H1 (cell line): ENCODE measurements around the gene PDE9A. TPM values are rescaled to one million over a fixed set of nuclear protein-coding genes. Genes with fewer than 3 reads are reported as not detected.

Experiments used
- CTCF ChIA-PET: fragments of 300-600 bp; sonication (Branson Sonifier 250); formaldehyde crosslinking; loops from one replicate; lab custom pipeline; 2021; ENCODE audit not compliant: partially characterized antibody; lab: Charles Lee
- POLR2A ChIA-PET: fragments of 300-600 bp; sonication (Branson Sonifier 250); formaldehyde crosslinking; loops from one replicate; lab custom pipeline; 2021; ENCODE audit warnings: inconsistent platforms; ENCODE audit not compliant: partially characterized antibody; lab: Charles Lee
- DNase-seq, 2 experiments: peaks; one replicate each; pipeline versions ENCODE4 v3.0.0 to v3.0.0-alpha.2; 2010 to 2022; ENCODE audit warnings: low spot score in 2 of 2, low read depth in 1 of 2, mixed read lengths in 1 of 2
- FAIRE-seq: peaks from 2 replicates; lab custom pipeline; 2011; peaks lifted over from hg19 to GRCh38; lab: Jason Lieb, UNC
- H2AFZ ChIP-seq: 2 replicates; pipeline ENCODE4 v1.8.1; 2012; ENCODE audit warnings: low read length, inconsistent platforms
- H2AK5ac ChIP-seq: 2 replicates; pipeline ENCODE4 v1.6.1; 2013; ENCODE audit warnings: low read depth, low read length
- H2BK120ac ChIP-seq: replicated peaks from 2 replicates; pipeline ENCODE3; 2013; ENCODE audit warnings: low read depth, low read length, inconsistent platforms
- H2BK12ac ChIP-seq: 2 replicates; pipeline ENCODE4 v1.6.1; 2013; ENCODE audit warnings: low read depth, low read length
- H2BK15ac ChIP-seq: 2 replicates; pipeline ENCODE4 v1.6.1; 2013; ENCODE audit warnings: low read length
- H2BK20ac ChIP-seq: 2 replicates; pipeline ENCODE4 v1.6.1; 2013; ENCODE audit warnings: low read length
- H2BK5ac ChIP-seq: 2 replicates; pipeline ENCODE4 v1.6.1; 2013; ENCODE audit warnings: low read depth, low read length
- H3K14ac ChIP-seq: 2 replicates; pipeline ENCODE4 v1.6.1; 2013; ENCODE audit warnings: inconsistent platforms; ENCODE audit not compliant: insufficient read length
- H3K18ac ChIP-seq: 2 replicates; pipeline ENCODE4 v1.6.1; 2013; ENCODE audit warnings: low read length; ENCODE audit errors: extremely low read depth
- H3K23ac ChIP-seq: 2 replicates; pipeline ENCODE4 v1.6.1; 2013; ENCODE audit warnings: inconsistent platforms; ENCODE audit not compliant: insufficient read length
- H3K23me2 ChIP-seq: 2 replicates; pipeline ENCODE4 v1.6.1; 2013; ENCODE audit warnings: low read depth, low read length
- H3K27ac ChIP-seq: 2 replicates; pipeline ENCODE4 v1.6.1; 2011; ENCODE audit warnings: low read depth, low read length, inconsistent platforms
- H3K27me3 ChIP-seq, 4 experiments: replicated peaks in 1 of 4; 1 replicate in 1 of 4; 2 replicates in 3 of 4; pipeline versions ENCODE4 v1.6.1 to v1.8.1; 2011 to 2013; ENCODE audit warnings: low read length in 3 of 4, mild to moderate bottlenecking in 3 of 4, inconsistent platforms in 2 of 4, mixed read lengths in 2 of 4, moderate library complexity in 1 of 4; ENCODE audit not compliant: control insufficient read depth in 3 of 4, insufficient read depth in 3 of 4; ENCODE audit errors: extremely low read depth in 1 of 4
- H3K36me3 ChIP-seq, 4 experiments: 2 replicates each; pipeline versions ENCODE4 v1.6.1 to v1.8.1; 2011 to 2013; ENCODE audit warnings: mild to moderate bottlenecking in 4 of 4, low read length in 3 of 4, moderate library complexity in 2 of 4, control low read depth in 1 of 4, inconsistent platforms in 1 of 4; ENCODE audit not compliant: insufficient read depth in 4 of 4, control insufficient read depth in 2 of 4
- H3K4ac ChIP-seq: replicated peaks from 2 replicates; pipeline ENCODE3; 2013; ENCODE audit warnings: low read length, low read depth, mixed read lengths, inconsistent platforms; ENCODE audit not compliant: insufficient read length
- H3K4me1 ChIP-seq, 4 experiments: replicated peaks in 1 of 4; 1 replicate in 1 of 4; 2 replicates in 3 of 4; pipeline versions ENCODE4 v1.6.1 to v1.8.1; 2011 to 2013; ENCODE audit warnings: low read length in 3 of 4, inconsistent platforms in 2 of 4, mixed read lengths in 1 of 4; ENCODE audit not compliant: insufficient read depth in 4 of 4, control insufficient read depth in 3 of 4
- H3K4me2 ChIP-seq, 2 experiments: 2 replicates each; pipeline versions ENCODE4 v1.6.1 to v1.8.1; 2011 to 2013; ENCODE audit warnings: low read depth in 2 of 2, low read length in 2 of 2, control low read depth in 1 of 2, inconsistent platforms in 1 of 2, mild to moderate bottlenecking in 1 of 2; ENCODE audit not compliant: insufficient read depth in 1 of 2
- H3K4me3 ChIP-seq, 4 experiments: fragments of 200-600, 300-600 bp in 1 of 4; sonication (generic), shearing (Covaris generic), sonication (Bioruptor Twin) in 1 of 4; 2 replicates each; pipeline versions ENCODE4 v1.5.1 to v1.8.1; 2011 to 2016; ENCODE audit warnings: low read length in 4 of 4, low read depth in 3 of 4, control low read depth in 2 of 4, inconsistent platforms in 2 of 4, mild to moderate bottlenecking in 2 of 4, mixed read lengths in 1 of 4, moderate library complexity in 1 of 4; ENCODE audit not compliant: insufficient read depth in 2 of 4; ENCODE audit errors: extremely low read depth in 1 of 4
- H3K56ac ChIP-seq: replicated peaks from 2 replicates; pipeline ENCODE3; 2013; ENCODE audit warnings: low read depth, mild to moderate bottlenecking, mixed read lengths, low read length, inconsistent platforms; ENCODE audit not compliant: insufficient read length
- H3K79me1 ChIP-seq: 2 replicates; pipeline ENCODE4 v1.6.1; 2013; ENCODE audit warnings: low read depth, low read length, control low read depth
- H3K79me2 ChIP-seq, 2 experiments: 2 replicates each; pipeline versions ENCODE4 v1.6.1 to v1.8.1; 2012 to 2013; ENCODE audit warnings: low read length in 2 of 2, mild to moderate bottlenecking in 2 of 2, inconsistent platforms in 1 of 2; ENCODE audit not compliant: insufficient read depth in 2 of 2, control insufficient read depth in 1 of 2
- H3K9ac ChIP-seq, 4 experiments: replicated peaks in 1 of 4; 1 replicate in 1 of 4; 2 replicates in 3 of 4; pipeline versions ENCODE4 v1.6.1 to v1.8.1; 2011 to 2013; ENCODE audit warnings: low read depth in 3 of 4, low read length in 3 of 4, control low read depth in 2 of 4, mild to moderate bottlenecking in 2 of 4, moderate library complexity in 2 of 4, inconsistent platforms in 1 of 4; ENCODE audit errors: extremely low read depth in 1 of 4
- H3K9me3 ChIP-seq, 2 experiments: 2 replicates each; pipeline versions ENCODE4 v1.6.1 to v1.8.1; 2012 to 2013; ENCODE audit warnings: mild to moderate bottlenecking in 2 of 2, moderate library complexity in 2 of 2, control low read depth in 1 of 2, inconsistent platforms in 1 of 2, low read depth in 1 of 2, low read length in 1 of 2, mixed read lengths in 1 of 2; ENCODE audit not compliant: insufficient read depth in 2 of 2
- H4K20me1 ChIP-seq, 2 experiments: replicated peaks in 1 of 2; 2 replicates each; pipeline versions ENCODE3 to v1.8.1; 2011 to 2013; ENCODE audit warnings: inconsistent platforms in 2 of 2, low read length in 2 of 2, mild to moderate bottlenecking in 1 of 2; ENCODE audit not compliant: insufficient read depth in 2 of 2, control insufficient read depth in 1 of 2
- H4K5ac ChIP-seq: 2 replicates; pipeline ENCODE4 v1.6.1; 2013; ENCODE audit warnings: low read length, low read depth, mixed read lengths, inconsistent platforms; ENCODE audit not compliant: insufficient read length
- H4K8ac ChIP-seq: 2 replicates; pipeline ENCODE4 v1.8.0; 2013; ENCODE audit warnings: mild to moderate bottlenecking, moderate library complexity, low read length, inconsistent platforms; ENCODE audit not compliant: insufficient read depth; ENCODE audit errors: extremely low read depth
- H4K91ac ChIP-seq: replicated peaks from 2 replicates; pipeline ENCODE3; 2013; ENCODE audit warnings: low read length, mixed read lengths, inconsistent platforms; ENCODE audit not compliant: insufficient read length
- E2F6 ChIP-seq: IDR thresholded peaks from 2 replicates; pipeline ENCODE4 v1.6.1; 2012; ENCODE audit warnings: inconsistent platforms
- EP300 ChIP-seq, 2 experiments: IDR thresholded peaks; 1 replicate in 1 of 2; 2 replicates in 1 of 2; pipeline ENCODE4 v1.6.1; 2011 to 2012; ENCODE audit warnings: low read depth in 2 of 2, low read length in 2 of 2, mild to moderate bottlenecking in 2 of 2, borderline replicate concordance in 1 of 2, inconsistent platforms in 1 of 2, moderate library complexity in 1 of 2
- NRF1 ChIP-seq: IDR thresholded peaks from 2 replicates; pipeline ENCODE4 v1.6.1; 2011; ENCODE audit warnings: mild to moderate bottlenecking, low read depth, low read length, improper control_type of control experiment
- POLR2AphosphoS5 ChIP-seq: IDR thresholded peaks from 2 replicates; pipeline ENCODE4 v1.6.1; 2011; ENCODE audit warnings: low read depth, low read length
- RBBP5 ChIP-seq: IDR thresholded peaks from 2 replicates; pipeline ENCODE4 v1.7.1; 2012; ENCODE audit warnings: low read depth, mild to moderate bottlenecking, inconsistent platforms, low read length, moderate library complexity, borderline replicate concordance
- SP2 ChIP-seq: IDR thresholded peaks from 2 replicates; pipeline ENCODE4 v1.6.1; 2012; ENCODE audit warnings: mild to moderate bottlenecking, low read length, inconsistent platforms
- SRF ChIP-seq: IDR thresholded peaks from 2 replicates; pipeline ENCODE4 v1.6.1; 2011; ENCODE audit warnings: mild to moderate bottlenecking, low read depth, low read length, moderate library complexity
- SUZ12 ChIP-seq: fragments of 200-600 bp; sonication (generic); IDR thresholded peaks from 2 replicates; pipeline ENCODE4 v1.6.1; 2012; ENCODE audit warnings: mild to moderate bottlenecking, inconsistent platforms, low read length, moderate library complexity, mixed read lengths
- WGBS, 2 experiments: shearing (Covaris generic) in 1 of 2; methylation state at CpG; one replicate each; pipeline versions ENCODE4 v1.1.6 to v1.1.7; 2013 to 2015; ENCODE audit warnings: low lambda C conversion rate in 2 of 2, mixed read lengths in 2 of 2, inconsistent platforms in 1 of 2, low coverage in 1 of 2, missing lambda C conversion rate in 1 of 2; ENCODE audit not compliant: insufficient replicate concordance in 2 of 2, insufficient coverage in 1 of 2, insufficient read length in 1 of 2; ENCODE audit errors: extremely low coverage in 1 of 2, missing lambda C conversion rate in 1 of 2; 5-methylcytosine and 5-hydroxymethylcytosine counted together
- polyA plus RNA-seq, 7 experiments: library from polyadenylated mRNA; depleted of rRNA in 3 of 7; stranded (reverse) in 5 of 7; unstranded in 2 of 7; fragments of >200 nt in 5 of 7; fragments of 200-250 nt in 2 of 7; gene quantifications; 1 replicate in 5 of 7; 2 replicates in 1 of 7; 4 replicates in 1 of 7; pipeline versions ENCODE4 v1.2.1 to v1.2.3, GENCODE V29; 2011 to 2013; ENCODE audit warnings: missing spikeins in 2 of 7, mixed read lengths in 2 of 7
- total RNA-seq: library from RNA; stranded (reverse); fragmentation: NEBNext Ultra II Directional; extraction: Animal tissue kit (Norgen Biotek cat#: 25700); gene quantifications from 2 replicates; pipeline ENCODE4 v1.2.1, GENCODE V29; 2021

Gene PDE9A
- total and polyA plus RNA-seq, 2 of the 8 experiments (the other 6 are each of a cell fraction or from before 2014, with no cell fraction given), result 39.2 to 45.9 TPM

- no peak overlapping the region for H3K23ac ChIP-seq
- no peaks in the 10 kb centered on the region; a peak in 1 of 7 replicates for H3K27me3 ChIP-seq
- no peak overlapping the region for H2BK5ac ChIP-seq
- no peak overlapping the region for H2BK15ac ChIP-seq
- no peak overlapping the region for H3K9ac ChIP-seq
- H2BK120ac ChIP-seq, result peak overlapping the region; percentile 43
- CTCF ChIA-PET, result interaction anchor here (1.1 to 1.8 kb wide), 4 partner anchors 9 to 217 kb away, joined by 3 to 6 read pairs (median 5); no protein-coding TSS in a partner anchor
- H4K20me1 ChIP-seq, result no peaks in the 10 kb centered on the region
- FAIRE-seq, result no peak
- no peak overlapping the region for H3K4me3 ChIP-seq
- no peaks in the 10 kb centered on the region for H3K9me3 ChIP-seq
- peaks cover 0 to 9% (median 6%) of the 10 kb centered on the region in 4 experiments; a peak in 4 of 7 replicates for H3K4me1 ChIP-seq
- no peaks in the 10 kb centered on the region for H3K79me1 ChIP-seq
- no peak overlapping the region for H3K14ac ChIP-seq
- H3K4ac ChIP-seq, result no peak overlapping the region
- H3K18ac ChIP-seq, result no peak overlapping the region; the same call in 1 of the 2 replicates
- no peak overlapping the region for H3K4me2 ChIP-seq
- 91% methylated on average over 12 of the region's 13 CpGs; no CpG with 5 or more reads in 1 of the 2 experiments for WGBS, 2 experiments
- DNase-seq, result no peak
- no peak overlapping the region for H3K56ac ChIP-seq
- H2BK20ac ChIP-seq, result peak overlapping the region; percentile 86
- H3K36me3 ChIP-seq, result no peaks in the 10 kb centered on the region
- POLR2A ChIA-PET, result interaction anchor here (0.6 to 4.2 kb wide), 5 partner anchors 9 to 523 kb away, joined by 4 to 27 read pairs (median 7); no protein-coding TSS in a partner anchor
- H4K5ac ChIP-seq, result no peak overlapping the region
- peak overlapping the region; percentile 50; the same call in 1 of the 2 replicates for H2BK12ac ChIP-seq
- H3K27ac ChIP-seq, result no peak overlapping the region
- H4K8ac ChIP-seq, result no peak overlapping the region
- H2AFZ ChIP-seq, result no peak overlapping the region
- no peaks in the 10 kb centered on the region for H3K23me2 ChIP-seq
- peak overlapping the region; percentile 93; the same call in 1 of the 2 replicates for H2AK5ac ChIP-seq
- H4K91ac ChIP-seq, result peak overlapping the region; percentile 1
- H3K79me2 ChIP-seq, result no peaks in the 10 kb centered on the region
- TF ChIP-seq RBBP5 (no peak), NRF1 (no peak), SUZ12 (no peak), POLR2AphosphoS5 (no peak), E2F6 (no peak), SRF (no peak), EP300 (IDR thresholded peaks at IDR 0.05; ENCODE audit: borderline replicate concordance in 1 of 2, low read depth in 2 of 2, low read length in 2 of 2) (no peak), SP2 (no peak)
Measured at GRCh38 chr21:42796327-42797062, 143.1 kb downstream of the PDE9A start.
